Measurements from ENCODE around the gene PRPF40B.

- TF ChIP-seq, protein P1, sequence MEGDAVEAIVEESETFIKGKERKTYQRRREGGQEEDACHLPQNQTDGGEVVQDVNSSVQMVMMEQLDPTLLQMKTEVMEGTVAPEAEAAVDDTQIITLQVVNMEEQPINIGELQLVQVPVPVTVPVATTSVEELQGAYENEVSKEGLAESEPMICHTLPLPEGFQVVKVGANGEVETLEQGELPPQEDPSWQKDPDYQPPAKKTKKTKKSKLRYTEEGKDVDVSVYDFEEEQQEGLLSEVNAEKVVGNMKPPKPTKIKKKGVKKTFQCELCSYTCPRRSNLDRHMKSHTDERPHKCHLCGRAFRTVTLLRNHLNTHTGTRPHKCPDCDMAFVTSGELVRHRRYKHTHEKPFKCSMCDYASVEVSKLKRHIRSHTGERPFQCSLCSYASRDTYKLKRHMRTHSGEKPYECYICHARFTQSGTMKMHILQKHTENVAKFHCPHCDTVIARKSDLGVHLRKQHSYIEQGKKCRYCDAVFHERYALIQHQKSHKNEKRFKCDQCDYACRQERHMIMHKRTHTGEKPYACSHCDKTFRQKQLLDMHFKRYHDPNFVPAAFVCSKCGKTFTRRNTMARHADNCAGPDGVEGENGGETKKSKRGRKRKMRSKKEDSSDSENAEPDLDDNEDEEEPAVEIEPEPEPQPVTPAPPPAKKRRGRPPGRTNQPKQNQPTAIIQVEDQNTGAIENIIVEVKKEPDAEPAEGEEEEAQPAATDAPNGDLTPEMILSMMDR (IDR thresholded peaks at IDR 0.05) = no peak
- TF ChIP-seq POLR2A (IDR thresholded peaks at IDR 0.05) = no peak
Measured at GRCh38 chr12:49689785-49690184, 66.4 kb downstream of the PRPF40B start.
